Measurements from ENCODE around the gene SEC61B. TPM values are rescaled to one million over a fixed set of nuclear protein-coding genes. Genes with fewer than 3 reads are reported as not detected.
A peak's percentile ranks its signal among the peaks of the same experiment; 100 is the strongest.

Gene SEC61B
- total and polyA plus RNA-seq, 9 of the 15 experiments (the other 6 are each of a cell fraction or from before 2014, with no cell fraction given) = 57.8 to 262 (median 172) TPM

GRCh38 chr9:99244344-99245260 is 22.5 kb downstream of the SEC61B start:
- intact Hi-C loops (cut with micrococcal nuclease) (no loop called here), in situ Hi-C loops (cut with MboI) (no loop called here)
- Histone ChIP-seq H3K4me2 (ENCODE audit: insufficient read depth, low read length) (no peak overlapping the region), H4K20me1 (replicated peaks; ENCODE audit: control insufficient read depth, insufficient read depth, low read length) (no peaks in the 10 kb centered on the region), H3K9me3 (replicated peaks; ENCODE audit: control insufficient read depth, insufficient read depth, low read depth, low read length) (no peaks in the 10 kb centered on the region), H3K4me3 (no peak overlapping the region), H3K79me2 (ENCODE audit: control insufficient read depth, insufficient read depth, low read length) (no peaks in the 10 kb centered on the region), H3K27me3 (ENCODE audit: control insufficient read depth in 2 of 2, insufficient read depth in 2 of 2, low read length in 2 of 2) (no peaks in the 10 kb centered on the region), H3K9me1 (ENCODE audit: control insufficient read depth, insufficient read depth, low read length) (no peaks in the 10 kb centered on the region), H3K36me3 (ENCODE audit: control insufficient read depth, insufficient read depth, low read length) (no peaks in the 10 kb centered on the region), H3K4me1 (replicated peaks in 1 of 2; ENCODE audit: control insufficient read depth in 2 of 2, insufficient read depth in 2 of 2, low read length in 2 of 2) (no peaks in the 10 kb centered on the region), H3K9ac (ENCODE audit: insufficient read depth in 1 of 2, low read depth in 2 of 2, low read length in 2 of 2) (no peak overlapping the region), H2AFZ (ENCODE audit: low read depth, low read length) (no peak overlapping the region), H3K27ac (ENCODE audit: extremely low read depth, low read depth, low read length) (no peak overlapping the region)
- 2% methylated on average over 3 of the region's 3 CpGs for WGBS (ENCODE audit: insufficient coverage, low coverage, missing lambda C conversion rate)
- BruUV-seq (replicated peaks) = no TSS peak
- FAIRE-seq = no peak
- ChIA-PET POLR2A (interaction anchor here (1.2 kb wide), 1 partner anchor 10 kb away, joined by 3 read pairs; no protein-coding TSS in a partner anchor), CTCF (ENCODE audit: low intra/inter-chr PET ratio) (no interaction called here)
- ATAC-seq = peak; percentile 56; the same call in 2 of the 3 replicates
- DNase-seq (ENCODE audit: extremely low read depth in 1 of 4, low spot score in 3 of 4) = no peak
- no peak for TF ChIP-seq SRSF7 (optimal IDR thresholded peaks at IDR 0.05; ENCODE audit: low read depth, low read length)
- no peak for TF ChIP-seq FOXK1 (CRISPR knock-in tag; IDR thresholded peaks at IDR 0.05; ENCODE audit: borderline replicate concordance)
- no peak for TF ChIP-seq ZNF780A (CRISPR knock-in tag; IDR thresholded peaks at IDR 0.05)
- TF ChIP-seq HLTF (IDR thresholded peaks at IDR 0.05) = 0 out of 2 replicates have a peak, but pooled peaks have one; percentile 20
- no peak for TF ChIP-seq TEAD1 (CRISPR knock-in tag; IDR thresholded peaks at IDR 0.05)
- TF ChIP-seq ZC3H4 (CRISPR knock-in tag; IDR thresholded peaks at IDR 0.05; ENCODE audit: borderline replicate concordance) = no peak
- peak; percentile 17; the same call in 1 of the 2 replicates for TF ChIP-seq ZNF512 (tag; IDR thresholded peaks at IDR 0.05)
- TF ChIP-seq ARHGAP35 (IDR thresholded peaks at IDR 0.05; ENCODE audit: partially characterized antibody) = peak; percentile 64
- no peak for TF ChIP-seq ZNF695 (CRISPR knock-in tag; IDR thresholded peaks at IDR 0.05)
- TF ChIP-seq MTA1 (IDR thresholded peaks at IDR 0.05; ENCODE audit: borderline replicate concordance) = peak; percentile 53; the same call in 1 of the 2 replicates
- no peak for TF ChIP-seq NFIX (CRISPR knock-in tag; IDR thresholded peaks at IDR 0.05; ENCODE audit: low read depth)
- 0 out of 2 replicates have a peak, but pooled peaks have one; percentile 49 for TF ChIP-seq TSC22D4 (tag; IDR thresholded peaks at IDR 0.05)
- 0 out of 2 replicates have a peak, but pooled peaks have one; percentile 11 for TF ChIP-seq THRB (CRISPR knock-in tag; conservative IDR thresholded peaks at IDR 0.05)
- TF ChIP-seq ELF4 (CRISPR knock-in tag; IDR thresholded peaks at IDR 0.05) = peak; percentile 82
- 0 out of 2 replicates have a peak, but pooled peaks have one; percentile 18 for TF ChIP-seq NKRF (IDR thresholded peaks at IDR 0.05; ENCODE audit: borderline replicate concordance)
